A549 (cell line): ENCODE data around the gene DUOX1.

Experiments
- POLR2A ChIP-seq: IDR thresholded peaks from 2 replicates; pipeline ENCODE4 v1.6.1; 2012; ENCODE audit warnings: mild to moderate bottlenecking, low read length
- TF ChIP-seq, protein P1 (sequence below): IDR thresholded peaks from 2 replicates; pipeline ENCODE4 v1.6.1; 2012

DNA sequence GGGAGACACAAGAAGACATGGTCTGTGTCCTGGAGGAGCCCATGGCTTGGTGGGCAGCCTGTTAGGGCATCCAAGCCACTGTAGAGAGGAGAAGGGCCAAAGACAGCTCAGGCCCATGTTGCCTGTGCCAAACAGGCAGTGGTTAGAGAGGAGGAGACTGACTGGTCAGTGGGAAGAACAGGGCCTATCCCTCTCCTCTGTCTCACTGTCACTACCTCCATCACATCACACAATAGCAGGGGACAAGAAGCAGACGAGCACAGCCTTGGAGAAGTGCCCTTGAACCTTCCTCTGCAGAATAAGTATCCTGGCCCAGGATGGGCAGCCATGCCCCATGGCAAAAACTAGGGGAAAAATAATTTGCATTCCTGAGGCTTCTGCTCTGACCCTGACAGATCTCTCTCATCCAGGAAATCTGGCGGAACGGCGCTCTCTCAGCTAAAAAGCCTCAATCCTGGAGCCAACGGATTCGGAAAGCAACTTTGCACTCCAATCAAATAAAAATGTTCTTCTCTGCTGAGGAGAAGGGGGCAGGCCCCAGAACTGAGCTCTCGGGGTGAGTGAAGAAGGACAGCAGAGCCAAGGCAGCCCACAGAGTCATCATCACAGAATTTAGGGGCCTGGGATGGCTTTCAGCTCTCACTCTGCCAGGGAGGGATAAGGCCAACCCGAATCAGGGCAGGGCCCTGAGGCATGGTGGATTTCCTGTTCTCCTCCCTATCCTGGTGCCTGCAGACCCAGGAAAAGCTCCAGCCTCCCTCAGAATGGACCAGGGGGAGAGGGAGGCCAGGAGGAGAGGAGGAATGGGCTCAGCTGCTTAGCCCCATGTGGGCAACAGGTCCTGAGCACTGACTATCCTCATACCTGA, 56.3 kb downstream of the DUOX1 start:
- TF ChIP-seq POLR2A, result no peak
- TF ChIP-seq, protein P1, sequence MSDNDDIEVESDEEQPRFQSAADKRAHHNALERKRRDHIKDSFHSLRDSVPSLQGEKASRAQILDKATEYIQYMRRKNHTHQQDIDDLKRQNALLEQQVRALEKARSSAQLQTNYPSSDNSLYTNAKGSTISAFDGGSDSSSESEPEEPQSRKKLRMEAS, result no peak
